Adipose tissue (tissue), 3 donors: Measurements from ENCODE around the gene VPS72. TPM values are rescaled to one million over a fixed set of nuclear protein-coding genes. Genes with fewer than 3 reads are reported as not detected.

Experiments
- H3K27ac ChIP-seq: one replicate; pipeline ENCODE4 v1.5.1; 2013; ENCODE audit warnings: low read depth, low read length
- WGBS, 3 donors: extraction: QIAGEN DNeasy Blood & Tissue Kit; methylation state at CpG; one replicate each; pipeline ENCODE4 v1.1.7; 2013; 5-methylcytosine and 5-hydroxymethylcytosine counted together
- polyA plus RNA-seq, 3 donors: library from polyadenylated mRNA; stranded (reverse); fragments of 200-250 nt; gene quantifications; one replicate each; pipeline ENCODE4 v1.2.3, GENCODE V29; 2013
- donor health status: healthy with polysubstance abuse.
- donor health status: Bipolar disorder and iron deficiency.
- donor health status: healthy.

VPS72 gene
- polyA plus RNA-seq, 3 donors, result 19.9 to 34.8 (median 26.3) TPM

GRCh38 chr1:151131701-151132334 is 58.2 kb downstream of the VPS72 start:
- H3K27ac ChIP-seq, result no peak overlapping the region
- WGBS, 3 donors, result 33 to 47% (median 38%) methylated on average over 39 of the region's 39 CpGs

- WGBS, 3 donors, result 8 to 36% (median 17%) methylated on average over 43 to 45 of the region's 45 CpGs
- no peak overlapping the region for H3K27ac ChIP-seq
Observed at GRCh38 chr1:151130987-151131586, 58.9 kb downstream of the VPS72 start.

- H3K27ac ChIP-seq, result no peak overlapping the region
- 78 to 85% (median 80%) methylated on average over 6 of the region's 6 CpGs for WGBS, 3 donors
Observed at GRCh38 chr1:151128800-151129199, 61.2 kb downstream of the VPS72 start.

Other genes with a start within 250 kb of the VPS72 start
- 100 to 1,000 TPM in 2 of 3 donors, 10 to 100 TPM in 1; 86.8 to 134 (median 109) TPM for gene CERS2, start 215.4 kb downstream of the VPS72 start, polyA plus RNA-seq
- 10 to 100 TPM in 1 of 3 donors, 1 to 10 TPM in 1, under 1 TPM in 1; 0.15 to 12.8 (median 3.1) TPM for gene ANXA9, start 207.9 kb downstream of the VPS72 start, polyA plus RNA-seq
- 10 to 100 TPM; 12.0 to 24.0 (median 13.9) TPM for gene MINDY1, start 183.3 kb downstream of the VPS72 start, polyA plus RNA-seq
- 10 to 100 TPM in 1 of 3 donors, 1 to 10 TPM in 2; 8.6 to 14.2 (median 9.9) TPM for gene PRUNE1, start 181.7 kb downstream of the VPS72 start, polyA plus RNA-seq
- gene BNIPL, start 153.6 kb downstream of the VPS72 start, polyA plus RNA-seq, result 1 to 10 TPM in 1 of 3 donors, under 1 TPM in 2; 0.16 to 1.1 (median 0.34) TPM
- gene C1orf56, start 142.4 kb downstream of the VPS72 start, polyA plus RNA-seq, result 1 to 10 TPM; 1.8 to 5.0 (median 3.9) TPM
- 10 to 100 TPM; 25.9 to 72.3 (median 64.3) TPM for gene CDC42SE1, start 130.6 kb downstream of the VPS72 start, polyA plus RNA-seq
- 1 to 10 TPM in 2 of 3 donors, under 1 TPM in 1; 0.38 to 7.2 (median 1.8) TPM for gene MLLT11, start 129.8 kb downstream of the VPS72 start, polyA plus RNA-seq
- 10 to 100 TPM in 1 of 3 donors, 1 to 10 TPM in 2; 3.0 to 12.4 (median 8.3) TPM for gene GABPB2, start 119.4 kb downstream of the VPS72 start, polyA plus RNA-seq
- gene SEMA6C, start 43.6 kb downstream of the VPS72 start, polyA plus RNA-seq, result 10 to 100 TPM in 1 of 3 donors, 1 to 10 TPM in 2; 3.3 to 22.9 (median 6.7) TPM
- 10 to 100 TPM in 1 of 3 donors, 1 to 10 TPM in 2; 1.4 to 20.4 (median 5.8) TPM for gene TNFAIP8L2, start 33.5 kb downstream of the VPS72 start, polyA plus RNA-seq
- 1 to 10 TPM; 3.3 to 5.3 (median 3.9) TPM for gene LYSMD1, start 24.3 kb downstream of the VPS72 start, polyA plus RNA-seq
- 10 to 100 TPM; 16.7 to 39.8 (median 29.7) TPM for gene SCNM1, start 24.1 kb downstream of the VPS72 start, polyA plus RNA-seq
- under 1 TPM; 0.16 to 0.62 (median 0.56) TPM for gene TMOD4, start 14.2 kb downstream of the VPS72 start, polyA plus RNA-seq
- gene PIP5K1A, start 8.4 kb upstream of the VPS72 start, polyA plus RNA-seq, result 10 to 100 TPM in 2 of 3 donors, 1 to 10 TPM in 1; 6.9 to 28.8 (median 25.1) TPM
- gene PSMD4, start 64.5 kb upstream of the VPS72 start, polyA plus RNA-seq, result 100 to 1,000 TPM; 115 to 142 (median 130) TPM
- gene ZNF687, start 92.1 kb upstream of the VPS72 start, polyA plus RNA-seq, result 1 to 10 TPM; 4.9 to 10.0 (median 7.5) TPM
- gene PI4KB, start 137.2 kb upstream of the VPS72 start, polyA plus RNA-seq, result 10 to 100 TPM; 24.5 to 55.2 (median 46.7) TPM
- gene RFX5, start 157.1 kb upstream of the VPS72 start, polyA plus RNA-seq, result 10 to 100 TPM in 2 of 3 donors, 1 to 10 TPM in 1; 5.7 to 20.2 (median 16.9) TPM
- 100 to 1,000 TPM in 2 of 3 donors, 10 to 100 TPM in 1; 36.3 to 141 (median 141) TPM for gene SELENBP1, start 182.5 kb upstream of the VPS72 start, polyA plus RNA-seq
- 100 to 1,000 TPM; 145 to 348 (median 335) TPM for gene PSMB4, start 209.4 kb upstream of the VPS72 start, polyA plus RNA-seq